Measurements from ENCODE around the gene ZKSCAN2.
A peak's percentile ranks its signal among the peaks of the same experiment; 100 is the strongest.

Gene ZKSCAN2

GRCh38 chr16:25257470-25257955 lies at the start of gene ZKSCAN2:
ZKSCAN2 (minus strand) TSS chr16:25257845; CDS start chr16:25257127, 718 bp downstream.
- DNase-seq: peak; percentile 69

- no peak for DNase-seq
Observed at GRCh38 chr16:25299792-25300590, 42.3 kb upstream of the ZKSCAN2 start.

GRCh38 chr16:25298165-25298872 lies 40.7 kb upstream of the ZKSCAN2 start:
- DNase-seq: no peak

GRCh38 chr16:25297151-25297787 lies 39.6 kb upstream of the ZKSCAN2 start:
- DNase-seq: no peak

GRCh38 chr16:25291580-25291979 lies 33.9 kb upstream of the ZKSCAN2 start:
- no peak for DNase-seq

- DNase-seq: no peak
Observed at GRCh38 chr16:25289466-25289865, 31.8 kb upstream of the ZKSCAN2 start.

GRCh38 chr16:25279491-25279890 lies 21.8 kb upstream of the ZKSCAN2 start:
- no peak for DNase-seq

- no peak for DNase-seq
Observed at GRCh38 chr16:25271421-25271820, 13.8 kb upstream of the ZKSCAN2 start.

- no peak for DNase-seq
Observed at GRCh38 chr16:25270577-25270976, 12.9 kb upstream of the ZKSCAN2 start.

- DNase-seq: no peak
Observed at GRCh38 chr16:25269879-25270278, 12.2 kb upstream of the ZKSCAN2 start.

GRCh38 chr16:25265968-25266367 lies 8.3 kb upstream of the ZKSCAN2 start:
- no peak for DNase-seq

GRCh38 chr16:25264597-25264996 lies 7.0 kb upstream of the ZKSCAN2 start:
- DNase-seq: no peak

- no peak for DNase-seq
Observed at GRCh38 chr16:25260416-25260815, 2.8 kb upstream of the ZKSCAN2 start.

GRCh38 chr16:25258861-25259179 lies 1.2 kb upstream of the ZKSCAN2 start:
- no peak for DNase-seq

GRCh38 chr16:25257956-25258860 lies 563 bp upstream of the ZKSCAN2 start:
- DNase-seq: peak; percentile 75

GRCh38 chr16:25256695-25257469 lies 763 bp downstream of the ZKSCAN2 start:
- DNase-seq: peak; percentile 56

- DNase-seq: no peak
Observed at GRCh38 chr16:25253322-25253721, 4.3 kb downstream of the ZKSCAN2 start.

GRCh38 chr16:25250467-25250866 lies 7.2 kb downstream of the ZKSCAN2 start:
- DNase-seq: no peak

GRCh38 chr16:25235991-25236390 lies 21.7 kb downstream of the ZKSCAN2 start:
- no peak for DNase-seq

- no peak for DNase-seq
Observed at GRCh38 chr16:25228372-25228771, 29.3 kb downstream of the ZKSCAN2 start.

- DNase-seq: no peak
Observed at GRCh38 chr16:25224731-25225319, 32.8 kb downstream of the ZKSCAN2 start.

Measured in KG1 (cell line).